ENCODE data around the gene DISP3. TPM values are rescaled to one million over a fixed set of nuclear protein-coding genes. Genes with fewer than 3 reads are reported as not detected.
"Not testable (repeated sequence)": the region's sequence is repeated elsewhere in the genome, so short reads cannot be mapped to it uniquely, and the experiment has no call there.

DISP3 gene
- total and polyA plus RNA-seq, 10 donors, result 0.06 to 0.69 (median 0.43) TPM

- intact Hi-C loops (cut with DNase I; ENCODE audit: low total_unique reads), result no loop called here
- Histone ChIP-seq H3K27ac (no peak overlapping the region), H3K9me3 (no peaks in the 10 kb centered on the region), H3K27me3 (replicated peaks in 1 of 7) (peaks cover 0 to 29% (median 2%) of the 10 kb centered on the region in 7 donors), H3K4me1 (no peaks in the 10 kb centered on the region), H3K36me3 (no peaks in the 10 kb centered on the region), H3K4me3 (no peak overlapping the region)
- WGBS, 5 donors, result 78 to 86% (median 83%) methylated on average over 17 to 18 of the region's 18 CpGs
- TF ChIP-seq CTCF (IDR thresholded peaks at IDR 0.05 in 8 of 11, conservative IDR thresholded peaks at IDR 0.05 in 3 of 11), result no peak
- no peak for DNase-seq
Measured at GRCh38 chr1:11576109-11576875, 97.3 kb downstream of the DISP3 start.

GRCh38 chr1:11578004-11578403, 99.0 kb downstream of the DISP3 start:
- Histone ChIP-seq H3K9me3 (no peaks in the 10 kb centered on the region), H3K36me3 (no peaks in the 10 kb centered on the region), H3K27ac (no peak overlapping the region), H3K4me3 (no peak overlapping the region), H3K4me1 (no peaks in the 10 kb centered on the region), H3K27me3 (replicated peaks in 1 of 7) (peaks cover 0 to 30% (median 0%) of the 10 kb centered on the region in 7 donors)
- TF ChIP-seq CTCF (IDR thresholded peaks at IDR 0.05 in 8 of 11, conservative IDR thresholded peaks at IDR 0.05 in 3 of 11) (no peak), POLR2A (IDR thresholded peaks at IDR 0.05) (no peak), POLR2AphosphoS5 (IDR thresholded peaks at IDR 0.05) (no peak)
- intact Hi-C loops (cut with DNase I; ENCODE audit: low total_unique reads), result no loop called here
- DNase-seq, result no peak
- 56 to 74% (median 59%) methylated on average over 7 of the region's 7 CpGs for WGBS, 5 donors

- no peak overlapping the region for H3K4me3 ChIP-seq
- 57 to 77% (median 70%) methylated on average over 8 of the region's 8 CpGs for WGBS, 5 donors
- H3K4me1 ChIP-seq, result no peaks in the 10 kb centered on the region
- no peaks in the 10 kb centered on the region for H3K36me3 ChIP-seq
- no peak for TF ChIP-seq POLR2A (IDR thresholded peaks at IDR 0.05)
- TF ChIP-seq POLR2AphosphoS5 (IDR thresholded peaks at IDR 0.05), result no peak
- TF ChIP-seq CTCF (IDR thresholded peaks at IDR 0.05 in 8 of 11, conservative IDR thresholded peaks at IDR 0.05 in 3 of 11), result no peak
- peaks cover 0 to 38% (median 0%) of the 10 kb centered on the region in 7 donors for H3K27me3 ChIP-seq (replicated peaks in 1 of 7)
- intact Hi-C loops (cut with DNase I; ENCODE audit: low total_unique reads), result no loop called here
- H3K9me3 ChIP-seq, result no peaks in the 10 kb centered on the region
- no peak for DNase-seq
- no peak overlapping the region for H3K27ac ChIP-seq
Measured at GRCh38 chr1:11579506-11579905, 100.6 kb downstream of the DISP3 start.

- intact Hi-C loops (cut with DNase I; ENCODE audit: low total_unique reads); DNase-seq: not testable (repeated sequence)
Measured at GRCh38 chr1:11580049-11580448, 101.1 kb downstream of the DISP3 start.

More at GRCh38 chr1:11580049-11580448, 101.1 kb downstream of the DISP3 start:
- H3K9me3 ChIP-seq, H3K4me1 ChIP-seq, H3K4me3 ChIP-seq, H3K36me3 ChIP-seq, H3K27ac ChIP-seq: not testable (repeated sequence)
- peaks cover 0 to 38% (median 0%) of the 10 kb centered on the region in 7 donors for H3K27me3 ChIP-seq (replicated peaks in 1 of 7)
- 44 to 57% (median 52%) methylated on average over 10 of the region's 10 CpGs for WGBS, 5 donors

Measured in spleen (tissue), 11 donors.